Occipital lobe (tissue), 2 donors: ENCODE results near the gene DONSON. TPM values are rescaled to one million over a fixed set of nuclear protein-coding genes. Genes with fewer than 3 reads are reported as not detected.

ENCODE experiments used
- DNase-seq: peaks from one replicate; lab custom pipeline; 2025; lab: John Stamatoyannopoulos, UW
- total RNA-seq: library from RNA; depleted of rRNA; stranded (reverse); fragments of >200 nt; gene quantifications from one replicate; pipeline ENCODE4 v1.2.3, GENCODE V29; 2014

DONSON gene
- total RNA-seq, 1 donor from 2014 or later: 21.7 TPM

DNA sequence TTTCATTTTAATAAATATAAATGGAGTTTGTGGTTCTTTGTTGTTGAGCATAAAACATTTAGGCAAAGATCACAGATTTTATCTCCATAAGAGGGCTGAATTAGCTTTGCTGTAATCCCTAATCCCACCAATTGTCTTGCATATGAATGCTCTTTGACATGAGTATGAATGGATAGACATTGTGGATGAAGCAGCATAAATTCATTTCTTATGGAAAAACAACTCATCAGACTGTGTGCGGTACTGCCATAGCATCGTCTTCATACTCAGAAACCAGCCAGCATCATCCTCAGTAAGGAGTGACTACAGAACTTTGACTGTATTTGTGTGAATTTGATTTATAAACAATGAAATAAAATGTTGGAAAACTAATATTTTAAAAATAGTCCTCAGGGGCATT lies 26.1 kb downstream of the DONSON start:
- DNase-seq: no peak

- no peak for DNase-seq
These were observed 27.1 kb downstream of the DONSON start for GRCh38 chr21:33561373-33561772.

- DNase-seq: no peak
These were observed 27.5 kb downstream of the DONSON start for GRCh38 chr21:33560965-33561364.

GRCh38 chr21:33559813-33560212 lies 28.7 kb downstream of the DONSON start:
- DNase-seq: no peak

- DNase-seq: no peak
These were observed 29.6 kb downstream of the DONSON start for GRCh38 chr21:33558777-33559421.

- no peak for DNase-seq
These were observed 31.0 kb downstream of the DONSON start for GRCh38 chr21:33557447-33557846.

GRCh38 chr21:33554982-33555344 lies 33.5 kb downstream of the DONSON start:
- DNase-seq: no peak

DNA sequence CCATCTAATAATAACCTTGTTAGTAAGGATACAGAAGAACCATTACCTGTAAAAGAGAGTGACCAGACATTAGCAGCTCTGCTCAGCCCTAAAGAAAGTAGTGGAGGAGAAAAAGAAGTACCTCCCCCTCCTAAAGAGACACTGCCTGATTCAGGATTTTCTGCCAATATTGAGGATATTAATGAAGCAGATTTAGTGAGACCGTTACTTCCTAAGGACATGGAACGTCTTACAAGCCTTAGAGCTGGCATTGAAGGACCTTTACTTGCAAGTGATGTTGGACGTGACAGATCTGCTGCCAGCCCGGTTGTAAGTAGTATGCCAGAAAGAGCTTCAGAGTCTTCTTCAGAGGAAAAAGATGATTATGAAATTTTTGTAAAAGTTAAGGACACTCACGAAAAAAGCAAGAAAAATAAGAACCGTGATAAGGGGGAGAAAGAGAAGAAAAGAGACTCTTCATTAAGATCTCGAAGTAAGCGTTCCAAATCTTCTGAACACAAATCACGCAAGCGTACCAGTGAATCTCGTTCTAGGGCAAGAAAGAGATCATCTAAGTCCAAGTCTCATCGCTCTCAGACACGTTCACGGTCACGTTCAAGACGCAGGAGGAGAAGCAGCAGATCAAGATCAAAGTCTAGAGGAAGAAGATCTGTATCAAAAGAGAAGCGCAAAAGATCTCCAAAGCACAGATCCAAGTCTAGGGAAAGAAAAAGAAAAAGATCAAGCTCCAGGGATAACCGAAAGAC lies 34.1 kb downstream of the DONSON start:
- no peak for DNase-seq

- DNase-seq: no peak
These were observed 35.4 kb downstream of the DONSON start for GRCh38 chr21:33552999-33553598.

- DNase-seq: no peak
These were observed 36.1 kb downstream of the DONSON start for GRCh38 chr21:33552093-33552998.

- no peak for DNase-seq
These were observed 36.8 kb downstream of the DONSON start for GRCh38 chr21:33551664-33552063.

DNA sequence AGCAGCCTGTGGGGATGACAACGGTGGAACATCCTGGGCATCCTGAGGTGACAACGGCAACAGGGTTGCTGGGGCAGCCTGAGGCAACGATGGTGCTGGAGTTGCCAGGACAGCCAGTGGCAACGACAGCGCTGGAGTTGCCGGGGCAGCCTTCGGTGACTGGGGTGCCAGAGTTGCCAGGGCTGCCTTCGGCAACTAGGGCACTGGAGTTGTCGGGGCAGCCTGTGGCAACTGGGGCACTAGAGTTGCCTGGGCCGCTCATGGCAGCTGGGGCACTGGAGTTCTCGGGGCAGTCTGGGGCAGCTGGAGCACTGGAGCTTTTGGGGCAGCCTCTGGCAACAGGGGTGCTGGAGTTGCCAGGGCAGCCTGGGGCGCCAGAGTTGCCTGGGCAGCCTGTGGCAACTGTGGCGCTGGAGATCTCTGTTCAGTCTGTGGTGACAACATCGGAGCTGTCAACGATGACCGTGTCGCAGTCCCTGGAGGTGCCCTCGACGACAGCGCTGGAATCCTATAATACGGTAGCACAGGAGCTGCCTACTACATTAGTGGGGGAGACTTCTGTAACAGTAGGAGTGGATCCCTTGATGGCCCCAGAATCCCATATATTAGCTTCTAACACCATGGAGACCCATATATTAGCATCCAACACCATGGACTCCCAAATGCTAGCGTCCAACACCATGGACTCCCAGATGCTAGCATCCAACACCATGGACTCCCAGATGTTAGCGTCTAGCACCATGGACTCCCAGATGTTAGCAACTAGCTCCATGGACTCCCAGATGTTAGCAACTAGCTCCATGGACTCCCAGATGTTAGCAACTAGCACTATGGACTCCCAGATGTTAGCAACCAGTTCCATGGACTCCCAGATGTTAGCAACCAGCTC lies 37.5 kb downstream of the DONSON start:
- no peak for DNase-seq

DNA sequence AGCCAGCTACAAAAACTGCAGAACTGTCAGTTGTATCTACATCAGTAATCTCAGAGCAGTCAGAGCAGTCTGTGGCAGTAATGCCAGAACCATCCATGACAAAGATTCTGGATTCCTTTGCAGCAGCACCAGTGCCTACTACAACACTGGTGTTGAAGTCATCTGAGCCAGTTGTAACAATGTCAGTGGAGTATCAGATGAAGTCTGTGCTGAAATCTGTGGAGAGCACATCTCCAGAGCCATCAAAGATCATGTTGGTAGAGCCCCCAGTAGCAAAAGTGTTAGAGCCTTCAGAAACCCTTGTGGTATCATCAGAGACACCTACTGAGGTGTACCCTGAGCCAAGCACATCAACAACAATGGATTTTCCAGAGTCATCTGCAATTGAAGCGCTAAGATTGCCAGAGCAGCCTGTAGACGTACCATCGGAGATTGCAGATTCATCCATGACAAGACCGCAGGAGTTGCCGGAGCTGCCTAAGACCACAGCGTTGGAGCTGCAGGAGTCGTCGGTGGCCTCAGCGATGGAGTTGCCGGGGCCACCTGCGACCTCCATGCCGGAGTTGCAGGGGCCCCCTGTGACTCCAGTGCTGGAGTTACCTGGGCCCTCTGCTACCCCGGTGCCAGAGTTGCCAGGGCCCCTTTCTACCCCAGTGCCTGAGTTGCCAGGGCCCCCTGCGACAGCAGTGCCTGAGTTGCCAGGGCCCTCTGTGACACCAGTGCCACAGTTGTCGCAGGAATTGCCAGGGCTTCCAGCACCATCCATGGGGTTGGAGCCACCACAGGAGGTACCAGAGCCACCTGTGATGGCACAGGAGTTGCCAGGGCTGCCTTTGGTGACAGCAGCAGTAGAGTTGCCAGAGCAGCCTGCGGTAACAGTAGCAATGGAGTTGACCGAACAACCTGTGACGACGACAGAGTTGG lies 38.4 kb downstream of the DONSON start:
- no peak for DNase-seq

DNA sequence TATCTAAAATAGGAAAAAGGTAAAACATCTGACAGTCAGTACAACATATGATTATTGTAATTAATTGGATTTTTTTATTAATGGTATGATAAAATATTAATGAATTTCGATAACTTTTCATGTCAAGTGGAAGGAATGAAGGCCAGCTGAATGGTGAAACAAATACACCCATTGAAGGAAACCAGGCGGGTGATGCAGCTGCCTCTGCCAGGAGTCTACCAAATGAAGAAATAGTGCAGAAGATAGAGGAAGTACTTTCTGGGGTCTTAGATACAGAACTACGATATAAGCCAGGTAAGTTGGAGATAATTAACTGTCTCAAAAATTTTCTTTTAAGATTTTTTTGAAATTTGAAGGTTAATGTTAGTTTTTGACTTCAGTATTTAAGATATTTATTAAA lies 42.4 kb downstream of the DONSON start:
- no peak for DNase-seq

DNA sequence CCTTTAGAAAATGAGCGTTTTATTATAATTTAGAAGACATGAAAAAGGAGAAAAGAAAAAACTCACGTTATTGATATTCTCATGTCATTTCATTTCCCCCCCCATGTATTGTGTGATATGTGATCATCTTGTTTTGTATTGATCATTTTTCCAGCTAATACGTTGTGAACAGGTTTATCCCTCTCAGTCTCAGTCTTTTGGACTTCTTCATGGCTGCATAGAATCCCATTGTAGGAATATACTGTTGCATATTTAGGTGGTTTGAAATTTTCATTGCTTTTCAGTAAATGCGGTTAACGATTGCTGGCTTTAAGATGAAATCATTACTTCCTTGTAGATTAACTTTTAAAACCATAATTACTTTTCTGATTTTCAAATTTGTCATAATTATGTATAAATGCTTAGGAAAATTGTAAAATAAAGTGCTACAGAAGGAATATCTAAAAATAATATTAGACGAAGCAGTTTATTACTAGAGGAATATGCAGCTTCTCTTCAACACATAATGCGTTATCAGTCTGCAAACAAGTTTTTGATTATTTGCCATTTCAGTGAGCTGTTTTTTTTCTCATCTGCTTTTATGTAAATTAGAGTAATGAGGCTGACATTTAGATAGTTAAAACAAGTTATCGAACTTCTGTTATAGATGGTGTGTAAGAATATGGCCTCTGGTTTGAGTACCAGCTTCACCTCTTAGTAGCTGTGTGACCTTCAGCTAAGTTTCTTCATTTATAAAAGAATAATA lies 43.9 kb downstream of the DONSON start:
- DNase-seq: no peak

DNA sequence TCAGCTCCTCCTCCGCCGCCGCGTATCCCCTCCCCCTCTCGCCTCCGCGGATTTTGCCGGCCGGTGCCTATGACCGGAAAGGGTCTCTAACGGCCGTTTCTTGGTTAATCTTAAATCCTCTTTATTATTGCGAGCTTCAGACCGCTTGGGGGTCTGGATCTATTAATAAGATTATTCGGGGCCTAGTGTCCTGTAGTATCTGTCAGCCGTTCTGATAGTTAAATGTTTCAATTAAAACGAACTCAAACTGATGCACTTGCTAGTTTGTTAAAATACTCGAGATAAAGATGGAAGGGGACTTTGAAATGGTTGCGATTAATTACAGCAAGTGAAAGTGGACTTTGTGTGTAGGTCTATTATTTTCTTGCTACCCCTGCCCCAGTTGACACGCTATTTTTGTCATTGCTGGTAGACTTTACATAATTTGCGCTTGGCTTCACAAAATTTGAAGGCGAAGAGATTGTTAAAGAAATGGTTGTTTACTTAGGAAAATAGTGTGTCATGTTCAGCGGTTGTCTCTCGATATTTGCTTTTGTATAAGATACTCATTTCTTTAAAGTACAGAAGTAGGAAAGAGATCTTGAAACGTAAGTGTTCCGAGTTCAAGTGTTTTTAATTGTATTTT lies 44.9 kb downstream of the DONSON start:
- DNase-seq: no peak

DNA sequence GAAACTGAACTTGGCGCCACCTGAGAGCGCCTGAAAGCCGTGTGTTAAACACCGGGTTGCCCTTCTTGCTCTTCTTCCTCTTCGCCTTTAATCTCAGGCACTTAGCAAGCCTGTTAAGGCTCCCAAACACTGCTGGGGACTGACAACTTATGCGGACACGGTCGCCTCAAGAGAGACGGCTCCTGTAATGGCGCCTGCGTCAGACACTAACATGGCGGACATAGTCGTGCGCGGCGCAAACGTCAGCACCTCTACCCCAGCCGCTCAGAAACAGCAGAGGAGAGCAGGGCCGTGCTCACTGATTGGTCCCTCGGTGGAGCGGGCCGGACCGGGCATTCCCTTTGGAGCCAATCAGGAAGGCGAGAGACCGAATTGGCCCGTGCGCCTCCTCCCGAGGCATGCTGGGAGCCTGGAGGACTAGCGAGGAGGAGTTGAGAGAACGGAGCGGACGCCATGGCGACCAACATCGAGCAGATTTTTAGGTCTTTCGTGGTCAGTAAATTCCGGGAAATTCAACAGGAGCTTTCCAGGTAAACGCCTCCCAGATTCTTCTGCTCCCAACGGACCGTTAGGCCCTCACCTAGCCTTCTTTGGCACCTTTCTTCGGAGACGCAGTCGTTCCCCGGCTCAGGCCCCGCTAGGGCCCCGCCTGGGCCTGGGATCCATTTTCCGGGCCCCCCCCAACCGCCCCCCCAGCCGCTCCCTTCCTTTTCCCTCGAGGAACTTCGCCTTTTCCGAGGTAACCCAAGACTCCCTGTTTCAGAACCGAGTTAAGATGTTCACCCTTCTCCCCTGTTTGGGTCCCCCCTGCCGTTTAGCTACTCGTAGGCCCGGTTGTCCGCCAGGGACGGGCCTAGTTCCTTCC lies 45.6 kb downstream of the DONSON start, which contains the start of gene SON:
Gene SON (plus strand): TSS at position 399 of the 865 bp plus-strand sequence. CDS start 55 bp downstream, at position 454.
- DNase-seq: peak; percentile 98
